ENCODE data around the gene STK10. TPM values are rescaled to one million over a fixed set of nuclear protein-coding genes. Genes with fewer than 3 reads are reported as not detected.

The STK10 gene
- 100 to 1,000 TPM in 1 of 3 donors, 10 to 100 TPM in 2; 24.8 to 274 (median 54.9) TPM for polyA plus RNA-seq

GRCh38 chr5:172188033-172188892 lies at the start of gene STK10:
STK10 (minus strand) TSS chr5:172188224; CDS start chr5:172188042, 182 bp downstream.
- Mint-ChIP-seq H3K27me3 (ENCODE audit: low read depth in 3 of 3) (peaks cover 12 to 33% (median 22%) of the 10 kb centered on the region in 3 donors), H3K27ac (peak within 1 kb of the TSS; percentile 95 to 100 (median 100)), H3K36me3 (peaks cover 10 to 17% (median 13%) of the 10 kb centered on the region in 3 donors), H3K4me1 (peaks cover 28 to 33% of the 10 kb centered on the region in 2 donors), H3K9me3 (peaks cover 0 to 2% (median 0%) of the 10 kb centered on the region in 6 donors), H3K4me3 (peak within 1 kb of the TSS; percentile 95 to 99 (median 97))
- DNase-seq = peak; percentile 87 to 91 (median 91)

- no peak overlapping the region for H3K4me3 Mint-ChIP-seq
- peaks cover 0 to 11% (median 6%) of the 10 kb centered on the region in 3 donors for H3K36me3 Mint-ChIP-seq
- H3K9me3 Mint-ChIP-seq = no peaks in the 10 kb centered on the region
- H3K27ac Mint-ChIP-seq = peak overlapping the region in 2 of 6 donors; percentile 16 to 26
- H3K4me1 Mint-ChIP-seq = peaks cover 10 to 21% of the 10 kb centered on the region in 2 donors
- no peak for DNase-seq
- no peaks in the 10 kb centered on the region for H3K27me3 Mint-ChIP-seq (ENCODE audit: low read depth in 3 of 3)
These were observed 48.1 kb upstream of the STK10 start for GRCh38 chr5:172235827-172236736.

GRCh38 chr5:172235132-172235780 lies 47.2 kb upstream of the STK10 start:
- H3K4me3 Mint-ChIP-seq = no peak overlapping the region
- DNase-seq = no peak
- peaks cover 10 to 21% of the 10 kb centered on the region in 2 donors for H3K4me1 Mint-ChIP-seq
- no peaks in the 10 kb centered on the region for H3K27me3 Mint-ChIP-seq (ENCODE audit: low read depth in 3 of 3)
- H3K36me3 Mint-ChIP-seq = peaks cover 2 to 13% (median 8%) of the 10 kb centered on the region in 3 donors
- no peaks in the 10 kb centered on the region for H3K9me3 Mint-ChIP-seq
- H3K27ac Mint-ChIP-seq = peak overlapping the region in 2 of 6 donors; percentile 11 to 16

- H3K27me3 Mint-ChIP-seq (ENCODE audit: low read depth in 3 of 3) = no peaks in the 10 kb centered on the region
- H3K4me3 Mint-ChIP-seq = no peak overlapping the region
- no peak overlapping the region for H3K27ac Mint-ChIP-seq
- peaks cover 10 to 21% of the 10 kb centered on the region in 2 donors for H3K4me1 Mint-ChIP-seq
- H3K36me3 Mint-ChIP-seq = peaks cover 3 to 19% (median 14%) of the 10 kb centered on the region in 3 donors
- DNase-seq = no peak
- no peaks in the 10 kb centered on the region for H3K9me3 Mint-ChIP-seq
These were observed 46.0 kb upstream of the STK10 start for GRCh38 chr5:172234031-172234430.

GRCh38 chr5:172229904-172230303 lies 41.9 kb upstream of the STK10 start:
- H3K4me1 Mint-ChIP-seq = peaks cover 0 to 6% of the 10 kb centered on the region in 2 donors
- H3K27me3 Mint-ChIP-seq (ENCODE audit: low read depth in 3 of 3) = no peaks in the 10 kb centered on the region
- H3K9me3 Mint-ChIP-seq = no peaks in the 10 kb centered on the region
- H3K36me3 Mint-ChIP-seq = peaks cover 3 to 19% (median 14%) of the 10 kb centered on the region in 3 donors
- H3K27ac Mint-ChIP-seq = peak overlapping the region in 1 of 6 donors; percentile 57
- H3K4me3 Mint-ChIP-seq = no peak overlapping the region
- no peak for DNase-seq

- Mint-ChIP-seq H3K4me1 (peaks cover 0 to 6% of the 10 kb centered on the region in 2 donors), H3K9me3 (no peaks in the 10 kb centered on the region), H3K27ac (no peak overlapping the region), H3K36me3 (peaks cover 0 to 14% (median 11%) of the 10 kb centered on the region in 3 donors), H3K27me3 (ENCODE audit: low read depth in 3 of 3) (no peaks in the 10 kb centered on the region), H3K4me3 (no peak overlapping the region)
- no peak for DNase-seq
These were observed 37.0 kb upstream of the STK10 start for GRCh38 chr5:172224996-172225395.

GRCh38 chr5:172223901-172224873 lies 36.2 kb upstream of the STK10 start:
- DNase-seq = no peak

GRCh38 chr5:172219296-172219695 lies 31.3 kb upstream of the STK10 start:
- Mint-ChIP-seq H3K4me1 (no peaks in the 10 kb centered on the region), H3K27me3 (ENCODE audit: low read depth in 3 of 3) (peaks cover 0 to 2% (median 1%) of the 10 kb centered on the region in 3 donors), H3K4me3 (no peak overlapping the region), H3K9me3 (no peaks in the 10 kb centered on the region), H3K27ac (no peak overlapping the region), H3K36me3 (peaks cover 8 to 16% (median 16%) of the 10 kb centered on the region in 3 donors)
- no peak for DNase-seq

More at GRCh38 chr5:172223901-172224873, 36.2 kb upstream of the STK10 start:
- Mint-ChIP-seq H3K27ac (peak overlapping the region in 3 of 6 donors; percentile 66 to 72 (median 67)), H3K4me1 (peaks cover 0 to 6% of the 10 kb centered on the region in 2 donors), H3K27me3 (ENCODE audit: low read depth in 3 of 3) (no peaks in the 10 kb centered on the region), H3K36me3 (peaks cover 3 to 12% (median 10%) of the 10 kb centered on the region in 3 donors), H3K9me3 (no peaks in the 10 kb centered on the region), H3K4me3 (no peak overlapping the region)

- Mint-ChIP-seq H3K36me3 (peaks cover 8 to 23% (median 17%) of the 10 kb centered on the region in 3 donors), H3K27me3 (ENCODE audit: low read depth in 3 of 3) (peaks cover 0 to 2% (median 1%) of the 10 kb centered on the region in 3 donors), H3K4me1 (no peaks in the 10 kb centered on the region)
These were observed 28.3 kb upstream of the STK10 start for GRCh38 chr5:172216345-172216744.

GRCh38 chr5:172213126-172213525 lies 25.1 kb upstream of the STK10 start:
- Mint-ChIP-seq H3K36me3 (peaks cover 4 to 26% (median 26%) of the 10 kb centered on the region in 3 donors), H3K4me3 (no peak overlapping the region), H3K27me3 (ENCODE audit: low read depth in 3 of 3) (peaks cover 0 to 1% (median 0%) of the 10 kb centered on the region in 3 donors), H3K4me1 (peaks cover 0 to 4% of the 10 kb centered on the region in 2 donors), H3K9me3 (no peaks in the 10 kb centered on the region), H3K27ac (no peak overlapping the region)
- DNase-seq = no peak

More at GRCh38 chr5:172216345-172216744, 28.3 kb upstream of the STK10 start:
- DNase-seq = no peak
- Mint-ChIP-seq H3K27ac (no peak overlapping the region), H3K4me3 (no peak overlapping the region), H3K9me3 (no peaks in the 10 kb centered on the region)

- Mint-ChIP-seq H3K4me1 (peaks cover 0 to 17% of the 10 kb centered on the region in 2 donors), H3K4me3 (no peak overlapping the region), H3K27me3 (ENCODE audit: low read depth in 3 of 3) (no peaks in the 10 kb centered on the region), H3K27ac (no peak overlapping the region), H3K36me3 (peaks cover 4 to 30% (median 20%) of the 10 kb centered on the region in 3 donors), H3K9me3 (no peaks in the 10 kb centered on the region)
- DNase-seq = no peak
These were observed 23.7 kb upstream of the STK10 start for GRCh38 chr5:172211676-172212075.

GRCh38 chr5:172209714-172210113 lies 21.7 kb upstream of the STK10 start:
- Mint-ChIP-seq H3K27ac (no peak overlapping the region), H3K4me3 (no peak overlapping the region), H3K27me3 (ENCODE audit: low read depth in 3 of 3) (no peaks in the 10 kb centered on the region), H3K4me1 (peaks cover 0 to 17% of the 10 kb centered on the region in 2 donors), H3K9me3 (no peaks in the 10 kb centered on the region), H3K36me3 (peaks cover 0 to 24% (median 16%) of the 10 kb centered on the region in 3 donors)
- DNase-seq = no peak

Data from immature natural killer cell (primary cell).